Peyer's patch (tissue), 4 donors: Measurements from ENCODE around the gene ETNK1. TPM values are rescaled to one million over a fixed set of nuclear protein-coding genes. Genes with fewer than 3 reads are reported as not detected.

Experiments
- DNase-seq, 3 donors: peaks; one replicate each; pipeline ENCODE4 v3.0.0-alpha.2; 2017 to 2019
- H3K27ac ChIP-seq, 4 donors: fragments of 200-600 bp; sonication (generic); one replicate each; pipeline ENCODE4 v1.5.1; 2016 to 2019
- H3K27me3 ChIP-seq, 2 donors: fragments of 200-600 bp; sonication (generic); one replicate each; pipeline ENCODE4 v1.5.1; 2019
- H3K36me3 ChIP-seq, 3 donors: fragments of 200-600 bp; sonication (generic); one replicate each; pipeline ENCODE4 v1.5.1; 2016 to 2019
- H3K4me1 ChIP-seq, 4 donors: fragments of 200-600 bp; sonication (generic); one replicate each; pipeline ENCODE4 v1.5.1; 2016 to 2019
- H3K4me3 ChIP-seq, 4 donors: fragments of 200-600 bp; sonication (generic); 1 replicate in 3 of 4; 2 replicates in 1 of 4; pipeline ENCODE4 v1.5.1; 2016 to 2019; ENCODE audit warnings: mild to moderate bottlenecking in 1 of 4
- H3K9me3 ChIP-seq, 4 donors: fragments of 200-600 bp; sonication (generic); one replicate each; pipeline ENCODE4 v1.5.1; 2016 to 2019; ENCODE audit warnings: mild to moderate bottlenecking in 1 of 4
- CTCF ChIP-seq, 6 experiments: fragments of 450-650 bp in 4 of 6; fragments of 200-600 bp in 2 of 6; sonication (generic) in 1 of 6; IDR thresholded peaks; one replicate each; pipeline ENCODE4 v1.5.1; 2017 to 2019; ENCODE audit warnings: antibody characterized with exemption in 6 of 6, mild to moderate bottlenecking in 3 of 6, moderate library complexity in 1 of 6
- POLR2A ChIP-seq, 2 donors: fragments of 450-650 bp; IDR thresholded peaks; one replicate each; pipeline ENCODE4 v1.5.1; 2017; ENCODE audit warnings: antibody characterized with exemption in 2 of 2, mild to moderate bottlenecking in 2 of 2, moderate library complexity in 2 of 2
- total RNA-seq, 4 donors: library from RNA; depleted of rRNA; stranded (reverse); fragments of >200 nt; gene quantifications; one replicate each; pipeline ENCODE4 v1.1.0, GENCODE V29; 2016

Gene ETNK1
- total RNA-seq, 4 donors from 2014 or later = 48.5 to 73.3 (median 58.4) TPM

GRCh38 chr12:22653791-22654190, 28.8 kb downstream of the ETNK1 start:
- Histone ChIP-seq H3K27ac (no peak overlapping the region), H3K4me3 (no peak overlapping the region), H3K9me3 (no peaks in the 10 kb centered on the region), H3K36me3 (peaks cover 0 to 4% (median 0%) of the 10 kb centered on the region in 3 donors), H3K4me1 (no peaks in the 10 kb centered on the region), H3K27me3 (no peaks in the 10 kb centered on the region)
- DNase-seq = no peak
- TF ChIP-seq CTCF (IDR thresholded peaks at IDR 0.05) = no peak
- no peak for TF ChIP-seq POLR2A (IDR thresholded peaks at IDR 0.05)

GRCh38 chr12:22656376-22656775, 31.4 kb downstream of the ETNK1 start:
- no peaks in the 10 kb centered on the region for H3K4me1 ChIP-seq
- no peaks in the 10 kb centered on the region for H3K9me3 ChIP-seq
- no peak overlapping the region for H3K4me3 ChIP-seq
- DNase-seq = no peak
- no peaks in the 10 kb centered on the region for H3K27me3 ChIP-seq
- TF ChIP-seq CTCF (IDR thresholded peaks at IDR 0.05) = no peak
- TF ChIP-seq POLR2A (IDR thresholded peaks at IDR 0.05) = no peak
- peaks cover 0 to 11% (median 0%) of the 10 kb centered on the region in 3 donors for H3K36me3 ChIP-seq
- no peak overlapping the region for H3K27ac ChIP-seq

GRCh38 chr12:22656831-22657230, 31.9 kb downstream of the ETNK1 start:
- Histone ChIP-seq H3K4me1 (no peaks in the 10 kb centered on the region), H3K27ac (no peak overlapping the region), H3K27me3 (no peaks in the 10 kb centered on the region), H3K4me3 (no peak overlapping the region), H3K36me3 (peaks cover 0 to 12% (median 0%) of the 10 kb centered on the region in 3 donors), H3K9me3 (no peaks in the 10 kb centered on the region)
- no peak for DNase-seq
- TF ChIP-seq POLR2A (IDR thresholded peaks at IDR 0.05) (no peak), CTCF (IDR thresholded peaks at IDR 0.05) (no peak)

- H3K4me3 ChIP-seq = no peak overlapping the region
- H3K4me1 ChIP-seq = no peaks in the 10 kb centered on the region
- H3K36me3 ChIP-seq = peaks cover 0 to 10% (median 0%) of the 10 kb centered on the region in 3 donors
- no peaks in the 10 kb centered on the region for H3K9me3 ChIP-seq
- no peak overlapping the region for H3K27ac ChIP-seq
- no peak for DNase-seq
- H3K27me3 ChIP-seq = no peaks in the 10 kb centered on the region
- TF ChIP-seq CTCF (IDR thresholded peaks at IDR 0.05) (no peak), POLR2A (IDR thresholded peaks at IDR 0.05) (no peak)
Observed at GRCh38 chr12:22657538-22657937, 32.6 kb downstream of the ETNK1 start.

GRCh38 chr12:22658214-22658613, 33.2 kb downstream of the ETNK1 start:
- Histone ChIP-seq H3K9me3 (no peaks in the 10 kb centered on the region), H3K27ac (no peak overlapping the region), H3K4me3 (no peak overlapping the region), H3K36me3 (peaks cover 0 to 10% (median 0%) of the 10 kb centered on the region in 3 donors), H3K27me3 (no peaks in the 10 kb centered on the region), H3K4me1 (no peaks in the 10 kb centered on the region)
- TF ChIP-seq POLR2A (IDR thresholded peaks at IDR 0.05) (no peak), CTCF (IDR thresholded peaks at IDR 0.05) (no peak)
- DNase-seq = no peak

GRCh38 chr12:22662356-22662755, 37.4 kb downstream of the ETNK1 start:
- Histone ChIP-seq H3K9me3 (no peaks in the 10 kb centered on the region), H3K4me1 (no peaks in the 10 kb centered on the region), H3K36me3 (peaks cover 0 to 12% (median 0%) of the 10 kb centered on the region in 3 donors), H3K4me3 (no peak overlapping the region), H3K27me3 (no peaks in the 10 kb centered on the region), H3K27ac (no peak overlapping the region)
- TF ChIP-seq POLR2A (IDR thresholded peaks at IDR 0.05) (no peak), CTCF (IDR thresholded peaks at IDR 0.05) (no peak)
- no peak for DNase-seq
